ENCODE data around the gene COL11A1.

The COL11A1 gene

DNA sequence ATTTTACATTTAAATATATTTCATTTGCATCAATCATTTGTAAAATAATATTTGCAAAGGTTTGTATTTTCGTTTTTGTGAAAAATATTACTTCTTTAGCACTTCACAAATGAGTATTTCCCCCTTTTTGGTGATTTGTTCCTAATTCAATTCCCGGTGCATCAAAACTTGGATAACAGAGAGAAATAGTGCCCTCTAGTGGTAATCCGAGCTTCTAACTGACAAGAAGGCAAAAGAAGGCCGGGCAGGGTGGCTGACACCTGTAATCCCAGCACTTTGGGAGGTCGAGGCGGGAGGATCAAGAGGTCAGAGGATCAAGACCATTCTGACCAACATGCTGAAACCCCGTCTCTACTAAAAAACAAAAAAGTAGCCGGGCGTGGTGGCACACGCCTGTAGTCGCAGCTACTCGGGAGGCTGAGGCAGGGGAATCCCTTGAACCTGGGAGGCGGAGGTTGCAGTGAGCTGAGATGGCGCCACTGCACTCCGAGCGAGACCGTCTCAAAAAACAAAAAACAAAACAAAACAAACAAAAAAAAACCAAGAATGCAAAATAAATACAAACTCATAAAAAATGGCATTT lies 137.7 kb downstream of the COL11A1 start:
- H3K79me2 ChIP-seq (ENCODE audit: insufficient read depth, low read depth): no peaks in the 10 kb centered on the region
- no peaks in the 10 kb centered on the region for H3K27me3 ChIP-seq (ENCODE audit: insufficient read depth, low read depth)
- H3K4me3 ChIP-seq (IDR thresholded peaks at IDR 0.05; ENCODE audit: insufficient read depth, low read depth, low read length): no peak overlapping the region
- H3K27ac ChIP-seq: no peak overlapping the region
- no peaks in the 10 kb centered on the region for H4K20me1 ChIP-seq (ENCODE audit: insufficient read depth)
- no peak overlapping the region for H3K4me2 ChIP-seq
- no peaks in the 10 kb centered on the region for H3K36me3 ChIP-seq (ENCODE audit: insufficient read depth)
- H3K9ac ChIP-seq: no peak overlapping the region
- TF ChIP-seq, protein P1, sequence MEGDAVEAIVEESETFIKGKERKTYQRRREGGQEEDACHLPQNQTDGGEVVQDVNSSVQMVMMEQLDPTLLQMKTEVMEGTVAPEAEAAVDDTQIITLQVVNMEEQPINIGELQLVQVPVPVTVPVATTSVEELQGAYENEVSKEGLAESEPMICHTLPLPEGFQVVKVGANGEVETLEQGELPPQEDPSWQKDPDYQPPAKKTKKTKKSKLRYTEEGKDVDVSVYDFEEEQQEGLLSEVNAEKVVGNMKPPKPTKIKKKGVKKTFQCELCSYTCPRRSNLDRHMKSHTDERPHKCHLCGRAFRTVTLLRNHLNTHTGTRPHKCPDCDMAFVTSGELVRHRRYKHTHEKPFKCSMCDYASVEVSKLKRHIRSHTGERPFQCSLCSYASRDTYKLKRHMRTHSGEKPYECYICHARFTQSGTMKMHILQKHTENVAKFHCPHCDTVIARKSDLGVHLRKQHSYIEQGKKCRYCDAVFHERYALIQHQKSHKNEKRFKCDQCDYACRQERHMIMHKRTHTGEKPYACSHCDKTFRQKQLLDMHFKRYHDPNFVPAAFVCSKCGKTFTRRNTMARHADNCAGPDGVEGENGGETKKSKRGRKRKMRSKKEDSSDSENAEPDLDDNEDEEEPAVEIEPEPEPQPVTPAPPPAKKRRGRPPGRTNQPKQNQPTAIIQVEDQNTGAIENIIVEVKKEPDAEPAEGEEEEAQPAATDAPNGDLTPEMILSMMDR (conservative IDR thresholded peaks at IDR 0.05; ENCODE audit: low read depth, low read length): peak; percentile 64
- H3K4me1 ChIP-seq (ENCODE audit: low read depth, poor library complexity, severe bottlenecking): no peaks in the 10 kb centered on the region
- H2AFZ ChIP-seq (ENCODE audit: low read depth): no peak overlapping the region

DNA sequence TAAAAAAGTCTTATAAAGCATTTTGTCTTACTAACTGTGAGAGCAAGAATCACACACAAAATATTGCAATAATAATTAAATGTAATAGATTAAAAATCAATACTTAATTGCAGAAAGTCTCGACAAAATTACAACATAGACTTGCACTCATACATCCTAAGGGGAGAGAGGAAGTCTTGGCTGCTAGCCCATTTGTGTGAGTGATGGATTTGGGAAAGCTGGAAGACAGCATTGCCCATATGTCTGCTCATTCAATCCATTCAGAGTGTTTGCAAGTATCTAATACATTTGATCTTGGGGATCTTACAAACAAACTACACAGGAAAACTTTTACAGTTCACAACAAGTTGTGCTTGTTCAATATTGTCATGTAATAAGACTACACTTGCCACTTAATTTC lies 140.5 kb downstream of the COL11A1 start:
- Histone ChIP-seq H3K79me2 (ENCODE audit: insufficient read depth, low read depth) (no peaks in the 10 kb centered on the region), H3K4me1 (ENCODE audit: low read depth, poor library complexity, severe bottlenecking) (no peaks in the 10 kb centered on the region), H3K4me2 (no peak overlapping the region), H3K36me3 (ENCODE audit: insufficient read depth) (no peaks in the 10 kb centered on the region), H3K27me3 (ENCODE audit: insufficient read depth, low read depth) (no peaks in the 10 kb centered on the region), H3K9ac (no peak overlapping the region), H3K4me3 (IDR thresholded peaks at IDR 0.05; ENCODE audit: insufficient read depth, low read depth, low read length) (no peak overlapping the region), H2AFZ (ENCODE audit: low read depth) (no peak overlapping the region), H3K27ac (no peak overlapping the region), H4K20me1 (ENCODE audit: insufficient read depth) (no peaks in the 10 kb centered on the region)
- TF ChIP-seq, protein P1 (conservative IDR thresholded peaks at IDR 0.05; ENCODE audit: low read depth, low read length): no peak

DNA sequence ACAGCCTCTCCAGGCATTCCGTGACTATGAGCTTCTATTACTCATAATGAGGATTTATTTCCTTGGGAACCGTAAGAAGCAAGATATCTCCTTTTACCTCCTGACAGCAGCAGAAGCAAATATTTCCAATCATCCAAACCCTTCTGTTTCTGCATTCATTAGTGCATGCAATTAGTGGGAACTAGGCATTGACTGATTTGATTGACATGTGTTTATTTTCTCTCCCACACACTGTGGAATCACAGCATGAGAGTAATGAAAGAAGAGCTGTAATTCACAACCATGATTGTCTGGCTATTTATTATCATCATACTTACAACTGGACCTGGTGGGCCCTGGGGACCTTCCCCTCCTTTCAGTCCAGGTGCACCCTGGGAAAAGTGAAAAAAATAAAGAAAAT lies 146.8 kb downstream of the COL11A1 start:
- no peak overlapping the region for H3K4me2 ChIP-seq
- no peak overlapping the region for H2AFZ ChIP-seq (ENCODE audit: low read depth)
- H3K4me1 ChIP-seq (ENCODE audit: low read depth, poor library complexity, severe bottlenecking): no peaks in the 10 kb centered on the region
- H3K27ac ChIP-seq: no peak overlapping the region
- no peaks in the 10 kb centered on the region for H3K36me3 ChIP-seq (ENCODE audit: insufficient read depth)
- no peaks in the 10 kb centered on the region for H3K79me2 ChIP-seq (ENCODE audit: insufficient read depth, low read depth)
- TF ChIP-seq, protein P1 (conservative IDR thresholded peaks at IDR 0.05; ENCODE audit: low read depth, low read length): no peak
- H3K4me3 ChIP-seq (IDR thresholded peaks at IDR 0.05; ENCODE audit: insufficient read depth, low read depth, low read length): no peak overlapping the region
- H4K20me1 ChIP-seq (ENCODE audit: insufficient read depth): no peaks in the 10 kb centered on the region
- H3K27me3 ChIP-seq (ENCODE audit: insufficient read depth, low read depth): no peaks in the 10 kb centered on the region
- no peak overlapping the region for H3K9ac ChIP-seq

DNA sequence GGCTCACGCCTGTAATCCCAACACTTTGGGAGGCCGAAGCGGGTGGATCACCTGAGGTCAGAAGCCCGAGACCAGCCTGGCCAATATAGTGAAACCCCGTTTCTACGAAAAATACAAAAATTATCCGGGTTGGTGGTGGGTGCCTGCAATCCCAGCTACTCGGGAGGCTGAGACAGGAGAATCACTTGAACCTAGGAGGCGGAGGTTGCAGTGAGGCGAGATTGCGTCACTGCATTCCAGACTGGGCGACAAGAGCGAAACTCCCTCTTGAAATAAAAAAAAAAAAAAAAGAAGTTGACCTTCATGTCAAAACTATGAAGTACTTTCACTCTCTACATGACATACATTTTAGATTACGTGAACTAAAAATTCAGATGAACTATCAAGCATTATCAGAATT lies 153.7 kb downstream of the COL11A1 start:
- Histone ChIP-seq H3K4me2 (no peak overlapping the region), H4K20me1 (ENCODE audit: insufficient read depth) (no peaks in the 10 kb centered on the region), H3K36me3 (ENCODE audit: insufficient read depth) (no peaks in the 10 kb centered on the region), H3K27me3 (ENCODE audit: insufficient read depth, low read depth) (no peaks in the 10 kb centered on the region), H3K4me1 (ENCODE audit: low read depth, poor library complexity, severe bottlenecking) (no peaks in the 10 kb centered on the region), H3K79me2 (ENCODE audit: insufficient read depth, low read depth) (no peaks in the 10 kb centered on the region), H2AFZ (ENCODE audit: low read depth) (no peak overlapping the region), H3K27ac (no peak overlapping the region), H3K9ac (no peak overlapping the region), H3K4me3 (IDR thresholded peaks at IDR 0.05; ENCODE audit: insufficient read depth, low read depth, low read length) (no peak overlapping the region)
- TF ChIP-seq, protein P1 (conservative IDR thresholded peaks at IDR 0.05; ENCODE audit: low read depth, low read length): no peak
